Ishikawa (cell line): ENCODE data around the gene SCNN1A.
A peak's percentile ranks its signal among the peaks of the same experiment; 100 is the strongest.

Experiments used
- CEBPB ChIP-seq: IDR thresholded peaks from 2 replicates; pipeline ENCODE4 v1.6.1; 2012
- CREB1 ChIP-seq: IDR thresholded peaks from 2 replicates; pipeline ENCODE4 v1.6.1; 2012; ENCODE audit warnings: low read depth
- EGR1 ChIP-seq: IDR thresholded peaks from 2 replicates; pipeline ENCODE4 v1.6.1; 2012
- EP300 ChIP-seq: IDR thresholded peaks from 2 replicates; pipeline ENCODE4 v1.6.1; 2012; ENCODE audit warnings: borderline replicate concordance
- FOXM1 ChIP-seq: IDR thresholded peaks from 2 replicates; pipeline ENCODE4 v1.6.1; 2012; ENCODE audit warnings: low read depth, borderline replicate concordance
- NFIC ChIP-seq: IDR thresholded peaks from 2 replicates; pipeline ENCODE4 v1.6.1; 2012
- RAD21 ChIP-seq: IDR thresholded peaks from 2 replicates; pipeline ENCODE4 v1.6.1; 2012; ENCODE audit warnings: low read depth
- REST ChIP-seq: IDR thresholded peaks from 2 replicates; pipeline ENCODE4 v1.6.1; 2012; ENCODE audit warnings: low read depth, mild to moderate bottlenecking
- TAF1 ChIP-seq: IDR thresholded peaks from 2 replicates; pipeline ENCODE4 v1.6.1; 2012; ENCODE audit warnings: low read depth, mild to moderate bottlenecking
- TCF12 ChIP-seq: IDR thresholded peaks from 2 replicates; pipeline ENCODE4 v1.6.1; 2012; ENCODE audit warnings: low read depth
- TEAD4 ChIP-seq: IDR thresholded peaks from 2 replicates; pipeline ENCODE4 v1.6.1; 2012
- USF1 ChIP-seq: IDR thresholded peaks from 2 replicates; pipeline ENCODE4 v1.6.1; 2012
- YY1 ChIP-seq: IDR thresholded peaks from 2 replicates; pipeline ENCODE4 v1.6.1; 2012; ENCODE audit warnings: low read depth
- ZBTB7A ChIP-seq: IDR thresholded peaks from 2 replicates; pipeline ENCODE4 v1.6.1; 2012; ENCODE audit warnings: low read depth
- TF ChIP-seq, protein P1 (sequence below): IDR thresholded peaks from 2 replicates; pipeline ENCODE4 v1.6.1; 2012

SCNN1A gene

GRCh38 chr12:6372403-6373003 is 2.9 kb downstream of the SCNN1A start:
- TF ChIP-seq TCF12 (peak; percentile 93), CEBPB (peak; percentile 14; the same call in 1 of the 2 replicates), NFIC (no peak; the same call in none of the 2 replicates), CREB1 (no peak), FOXM1 (peak; percentile 74; the same call in 1 of the 2 replicates), USF1 (no peak), EP300 (peak; percentile 87), TEAD4 (peak; percentile 92), RAD21 (no peak), REST (no peak), YY1 (peak; percentile 63), ZBTB7A (0 out of 2 replicates have a peak, but pooled peaks have one; percentile 60), TAF1 (0 out of 2 replicates have a peak, but pooled peaks have one; percentile 41), EGR1 (no peak)
- TF ChIP-seq, protein P1, sequence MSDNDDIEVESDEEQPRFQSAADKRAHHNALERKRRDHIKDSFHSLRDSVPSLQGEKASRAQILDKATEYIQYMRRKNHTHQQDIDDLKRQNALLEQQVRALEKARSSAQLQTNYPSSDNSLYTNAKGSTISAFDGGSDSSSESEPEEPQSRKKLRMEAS = peak; percentile 74

DNA sequence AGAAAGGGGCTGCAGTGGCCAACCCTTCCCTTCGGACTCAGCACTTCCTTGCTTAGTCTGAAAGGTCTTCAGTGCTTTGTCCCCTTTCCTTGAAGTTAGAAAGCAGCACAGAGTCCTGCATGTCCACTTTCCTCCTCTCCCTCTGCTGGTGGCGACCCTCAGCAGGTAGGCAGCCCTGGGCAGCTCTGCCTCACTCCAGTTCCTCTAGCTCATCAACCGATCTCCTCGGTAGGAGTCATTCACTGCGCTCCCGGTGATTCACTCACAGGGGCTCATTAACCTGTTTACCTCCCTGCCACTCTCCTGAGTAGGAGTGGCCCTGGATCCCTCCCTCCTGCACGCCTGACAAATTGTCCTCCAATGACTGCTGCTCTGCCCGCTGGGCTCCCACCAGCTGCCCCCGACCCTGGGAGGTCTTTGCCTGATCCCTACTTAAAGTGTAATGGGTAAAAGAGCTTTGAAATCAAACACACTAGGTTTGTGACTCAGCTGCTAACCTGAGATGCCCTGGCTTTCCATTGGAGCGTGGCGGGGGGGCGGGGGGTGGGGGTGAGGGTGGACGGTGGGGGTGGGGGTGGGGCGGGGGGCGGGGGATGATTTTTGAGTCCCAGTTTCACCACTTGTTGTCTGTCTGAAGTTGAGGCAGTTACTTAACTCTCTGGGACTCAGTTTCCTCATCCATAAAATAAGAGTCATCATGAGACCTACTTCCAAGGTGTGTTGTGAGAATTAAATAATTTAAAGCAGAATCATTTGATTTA is 4.2 kb downstream of the SCNN1A start:
- peak; percentile 96 for TF ChIP-seq ZBTB7A
- TF ChIP-seq USF1 = peak; percentile 64
- peak; percentile 79 for TF ChIP-seq NFIC
- TF ChIP-seq YY1 = peak; percentile 29; the same call in 1 of the 2 replicates
- TF ChIP-seq TEAD4 = peak; percentile 71
- TF ChIP-seq TAF1 = peak; percentile 40; the same call in 1 of the 2 replicates
- no peak for TF ChIP-seq REST
- TF ChIP-seq, protein P1 = peak; percentile 63
- peak; percentile 91 for TF ChIP-seq FOXM1
- peak; percentile 96 for TF ChIP-seq TCF12
- TF ChIP-seq CREB1 = 0 out of 2 replicates have a peak, but pooled peaks have one; percentile 10
- TF ChIP-seq EP300 = peak; percentile 93; the same call in 1 of the 2 replicates
- peak; percentile 35; the same call in 1 of the 2 replicates for TF ChIP-seq EGR1
- TF ChIP-seq RAD21 = no peak; the same call in 1 of the 2 replicates
- TF ChIP-seq CEBPB = peak; percentile 56; the same call in 1 of the 2 replicates

DNA sequence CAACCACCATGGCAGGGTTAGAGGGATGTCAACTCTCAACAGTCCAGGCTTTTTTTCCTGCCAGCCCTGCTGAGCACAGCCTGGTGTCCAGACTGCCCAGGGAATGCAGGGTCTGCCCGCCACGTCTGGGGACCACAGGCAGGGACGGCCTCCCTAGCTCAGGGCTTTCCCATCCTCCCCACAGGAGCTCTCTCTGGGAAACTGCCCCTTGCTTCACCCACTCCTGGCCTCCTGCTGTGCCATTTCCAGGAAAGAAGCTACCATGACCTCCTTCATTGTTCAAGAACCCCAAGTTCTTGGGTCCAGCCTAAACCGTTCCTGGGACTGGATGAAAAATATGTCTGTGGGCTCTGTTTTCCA is 4.8 kb downstream of the SCNN1A start:
- TF ChIP-seq EP300 (no peak), EGR1 (0 out of 2 replicates have a peak, but pooled peaks have one; percentile 37), NFIC (no peak), CEBPB (peak; percentile 45)
- TF ChIP-seq, protein P1 = no peak

DNA sequence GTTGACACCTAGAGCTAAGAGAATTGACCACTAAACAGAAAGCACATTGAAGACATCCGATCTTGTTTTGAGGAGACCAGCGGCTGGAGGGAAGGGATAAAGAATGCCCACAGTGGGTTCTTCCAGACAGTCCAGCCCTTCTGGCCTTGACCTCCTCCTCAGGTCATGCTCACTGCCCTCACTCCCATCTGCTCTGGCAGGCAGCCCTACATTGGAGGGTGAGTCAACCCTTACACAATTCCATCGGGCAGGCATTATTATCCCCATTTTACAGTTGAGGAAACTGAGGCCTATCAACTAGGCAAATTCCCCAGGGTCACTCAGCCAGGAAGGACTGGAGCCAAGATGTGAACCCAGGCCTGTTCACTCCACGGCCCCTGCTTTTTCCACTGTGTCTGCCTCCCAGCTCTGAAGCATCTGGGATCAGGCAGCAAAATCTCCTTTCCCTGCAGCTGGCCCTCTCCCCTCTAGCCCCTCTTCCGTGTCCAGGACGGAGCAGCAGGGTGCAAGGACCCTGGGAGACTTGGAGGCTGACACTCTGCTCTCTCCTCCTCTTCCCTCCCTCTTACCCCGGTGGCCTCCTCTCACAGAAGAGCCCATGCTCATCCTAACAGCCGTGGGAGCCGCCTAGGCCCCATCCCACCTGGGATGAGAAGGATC is 5.3 kb downstream of the SCNN1A start:
- TF ChIP-seq FOXM1 (no peak), USF1 (no peak), EGR1 (no peak), CEBPB (peak; percentile 69; the same call in 1 of the 2 replicates), NFIC (peak; percentile 39; the same call in 1 of the 2 replicates), TCF12 (peak; percentile 64; the same call in 1 of the 2 replicates), EP300 (peak; percentile 34; the same call in 1 of the 2 replicates)
